ENCODE data around the gene NCKAP5. TPM values are rescaled to one million over a fixed set of nuclear protein-coding genes. Genes with fewer than 3 reads are reported as not detected.

NCKAP5 gene
- total RNA-seq, 1 experiment from 2014 or later, result not detected

- DNase-seq (ENCODE audit: unreplicated experiment), result no peak
- no peaks in the 10 kb centered on the region for H3K9me3 Mint-ChIP-seq (ENCODE audit: unreplicated experiment)
- TF ChIP-seq CTCF (IDR thresholded peaks at IDR 0.05; ENCODE audit: unreplicated experiment), result no peak
- no peak overlapping the region for H3K4me3 Mint-ChIP-seq (ENCODE audit: unreplicated experiment)
- H3K27me3 Mint-ChIP-seq (ENCODE audit: insufficient read depth, unreplicated experiment), result no peaks in the 10 kb centered on the region
- H3K36me3 Mint-ChIP-seq (ENCODE audit: insufficient read depth, unreplicated experiment), result no peaks in the 10 kb centered on the region
- BruUV-seq (replicated peaks), result no TSS peak
- CTCF ChIA-PET, result no interaction called here
- POLR2A ChIA-PET, result no interaction called here
- peaks cover 16% of the 10 kb centered on the region for H3K4me1 Mint-ChIP-seq (ENCODE audit: insufficient read depth, unreplicated experiment)
- no peak overlapping the region for H3K27ac Mint-ChIP-seq (ENCODE audit: low read depth, unreplicated experiment)
- intact Hi-C loops (cut with micrococcal nuclease), result no loop called here
Observed at GRCh38 chr2:133414486-133415209, 153.6 kb downstream of the NCKAP5 start.

GRCh38 chr2:133413863-133414262, 154.4 kb downstream of the NCKAP5 start:
- TF ChIP-seq CTCF (IDR thresholded peaks at IDR 0.05; ENCODE audit: unreplicated experiment), result no peak
- no peak for DNase-seq (ENCODE audit: unreplicated experiment)
- intact Hi-C loops (cut with micrococcal nuclease), result no loop called here
- Mint-ChIP-seq H3K4me3 (ENCODE audit: unreplicated experiment) (no peak overlapping the region), H3K36me3 (ENCODE audit: insufficient read depth, unreplicated experiment) (no peaks in the 10 kb centered on the region), H3K4me1 (ENCODE audit: insufficient read depth, unreplicated experiment) (peaks cover 16% of the 10 kb centered on the region), H3K27ac (ENCODE audit: low read depth, unreplicated experiment) (no peak overlapping the region), H3K27me3 (ENCODE audit: insufficient read depth, unreplicated experiment) (no peaks in the 10 kb centered on the region), H3K9me3 (ENCODE audit: unreplicated experiment) (no peaks in the 10 kb centered on the region)
- no TSS peak for BruUV-seq (replicated peaks)
- ChIA-PET CTCF (no interaction called here), POLR2A (no interaction called here)

- Mint-ChIP-seq H3K4me1 (ENCODE audit: insufficient read depth, unreplicated experiment) (peaks cover 16% of the 10 kb centered on the region), H3K4me3 (ENCODE audit: unreplicated experiment) (no peak overlapping the region), H3K9me3 (ENCODE audit: unreplicated experiment) (no peaks in the 10 kb centered on the region), H3K27me3 (ENCODE audit: insufficient read depth, unreplicated experiment) (no peaks in the 10 kb centered on the region), H3K36me3 (ENCODE audit: insufficient read depth, unreplicated experiment) (no peaks in the 10 kb centered on the region), H3K27ac (ENCODE audit: low read depth, unreplicated experiment) (no peak overlapping the region)
- POLR2A ChIA-PET, result no interaction called here
- DNase-seq (ENCODE audit: unreplicated experiment), result no peak
- CTCF ChIA-PET, result interaction anchor here (0.6 kb wide), 1 partner anchor 20 kb away, joined by 3 read pairs; no protein-coding TSS in a partner anchor
- TF ChIP-seq CTCF (IDR thresholded peaks at IDR 0.05; ENCODE audit: unreplicated experiment), result no peak
- intact Hi-C loops (cut with micrococcal nuclease), result no loop called here
- no TSS peak for BruUV-seq (replicated peaks)
Observed at GRCh38 chr2:133412694-133413093, 155.6 kb downstream of the NCKAP5 start.

- ChIA-PET CTCF (interaction anchor here (0.9 kb wide), 1 partner anchor 10 kb away, joined by 3 read pairs; no protein-coding TSS in a partner anchor), POLR2A (no interaction called here)
- Mint-ChIP-seq H3K36me3 (ENCODE audit: insufficient read depth, unreplicated experiment) (no peaks in the 10 kb centered on the region), H3K4me3 (ENCODE audit: unreplicated experiment) (no peak overlapping the region), H3K27ac (ENCODE audit: low read depth, unreplicated experiment) (no peak overlapping the region), H3K9me3 (ENCODE audit: unreplicated experiment) (no peaks in the 10 kb centered on the region), H3K4me1 (ENCODE audit: insufficient read depth, unreplicated experiment) (peaks cover 16% of the 10 kb centered on the region), H3K27me3 (ENCODE audit: insufficient read depth, unreplicated experiment) (no peaks in the 10 kb centered on the region)
- no peak for TF ChIP-seq CTCF (IDR thresholded peaks at IDR 0.05; ENCODE audit: unreplicated experiment)
- no peak for DNase-seq (ENCODE audit: unreplicated experiment)
- no TSS peak for BruUV-seq (replicated peaks)
- intact Hi-C loops (cut with micrococcal nuclease), result no loop called here
Observed at GRCh38 chr2:133411857-133412256, 156.4 kb downstream of the NCKAP5 start.

Data from MCF 10A (cell line).